ENCODE results near the gene OPCML. TPM values are rescaled to one million over a fixed set of nuclear protein-coding genes. Genes with fewer than 3 reads are reported as not detected.

The OPCML gene
- total RNA-seq, 1 experiment from 2014 or later, result 0.10 TPM

DNA sequence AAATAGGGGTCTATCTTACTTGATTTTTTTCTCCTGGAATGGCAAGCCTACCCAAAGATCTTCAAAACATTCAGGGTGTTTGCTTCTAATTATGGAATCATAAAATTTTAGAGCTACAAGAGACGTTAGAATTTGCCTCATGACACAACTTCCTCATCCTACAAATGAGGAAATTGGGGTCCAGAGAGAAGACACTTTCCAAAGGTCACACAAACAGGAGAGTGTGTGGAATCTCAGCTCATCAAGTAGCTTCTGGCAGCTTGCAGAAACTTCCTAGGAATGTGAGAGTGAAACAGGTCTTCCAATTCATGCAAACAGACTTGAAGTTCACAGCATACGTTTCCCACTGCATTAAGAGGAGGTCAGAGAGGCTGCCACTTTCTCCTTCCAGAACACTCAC is 976.0 kb downstream of the OPCML start:
- no peak for DNase-seq (ENCODE audit: extremely low read depth, low read depth)

DNA sequence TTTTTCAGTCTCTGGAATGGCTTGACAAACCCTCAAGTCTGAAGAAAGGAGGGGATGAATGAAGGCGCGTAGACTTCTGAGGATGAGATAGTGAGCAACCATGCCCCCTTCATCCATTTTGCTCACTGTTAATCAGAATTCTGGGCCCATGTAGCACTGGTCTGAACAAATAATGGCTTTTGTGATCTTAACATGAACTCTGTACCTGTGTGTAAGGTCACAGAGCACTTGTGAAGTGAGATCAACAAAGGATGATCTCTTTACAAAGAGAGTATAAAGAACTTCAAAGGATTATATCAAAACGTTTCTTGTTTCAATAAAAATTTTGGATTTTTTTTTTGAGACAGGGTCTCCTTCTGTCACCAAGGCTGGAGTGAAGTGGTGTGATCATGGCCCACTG is 976.7 kb downstream of the OPCML start:
- DNase-seq (ENCODE audit: extremely low read depth, low read depth), result no peak

DNA sequence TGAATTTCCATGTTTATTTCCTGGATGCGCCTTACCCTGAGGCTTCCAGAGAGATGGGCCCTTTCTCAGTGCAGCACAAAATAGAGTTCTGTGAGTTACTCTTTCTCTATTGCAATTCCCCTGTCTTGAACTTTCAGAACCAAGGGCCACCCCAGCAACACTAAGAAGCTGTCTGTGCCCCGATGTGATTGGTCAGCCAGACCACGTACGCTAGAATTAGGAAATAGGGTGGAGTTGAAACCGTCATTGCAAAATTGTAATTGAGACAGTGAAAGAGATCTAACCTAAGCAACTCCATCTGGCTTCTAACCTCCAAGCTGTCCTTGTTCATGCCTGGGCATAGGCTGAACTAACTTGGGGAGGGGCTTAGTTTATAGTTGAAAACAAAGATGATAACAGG is 981.3 kb downstream of the OPCML start:
- DNase-seq (ENCODE audit: extremely low read depth, low read depth), result no peak

DNA sequence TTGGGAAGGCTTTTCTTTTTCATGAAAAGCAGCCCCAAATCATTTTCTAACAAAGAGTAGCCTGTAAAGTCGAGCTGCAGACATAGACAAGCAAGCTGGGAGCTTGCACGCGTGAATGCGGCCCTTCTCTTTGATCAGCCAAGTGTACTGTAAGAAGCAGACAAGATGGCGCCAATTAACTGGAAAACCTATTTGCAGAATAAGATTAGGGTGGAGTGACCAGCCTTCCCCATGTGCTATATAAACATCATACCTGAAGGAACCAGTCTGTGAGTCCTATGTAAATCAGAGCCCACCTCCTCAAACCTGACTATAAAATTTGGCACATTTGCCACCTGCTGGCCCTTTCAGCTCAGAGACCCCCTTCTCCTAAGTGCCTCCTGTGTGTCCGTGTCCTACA is 982.7 kb downstream of the OPCML start:
- DNase-seq (ENCODE audit: extremely low read depth, low read depth), result no peak

DNA sequence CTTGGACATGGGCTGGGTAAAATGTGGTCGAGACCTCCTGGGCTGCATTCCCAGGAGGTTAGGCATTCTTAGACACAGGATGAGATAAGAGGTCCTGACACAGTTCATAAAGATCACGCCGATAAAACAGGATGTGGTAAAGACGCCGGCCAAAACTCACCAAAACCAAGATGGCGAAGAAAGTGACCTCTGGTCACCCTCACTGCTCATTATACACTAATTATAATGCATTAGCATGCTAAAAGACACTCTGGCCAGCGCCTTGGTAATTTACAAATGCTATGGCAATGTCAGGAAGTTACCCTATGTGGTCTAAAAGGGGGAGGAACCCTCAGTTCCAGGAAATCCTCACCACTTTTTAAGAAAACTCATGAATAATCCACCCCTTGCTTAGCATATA is 983.3 kb downstream of the OPCML start:
- no peak for DNase-seq (ENCODE audit: extremely low read depth, low read depth)

DNA sequence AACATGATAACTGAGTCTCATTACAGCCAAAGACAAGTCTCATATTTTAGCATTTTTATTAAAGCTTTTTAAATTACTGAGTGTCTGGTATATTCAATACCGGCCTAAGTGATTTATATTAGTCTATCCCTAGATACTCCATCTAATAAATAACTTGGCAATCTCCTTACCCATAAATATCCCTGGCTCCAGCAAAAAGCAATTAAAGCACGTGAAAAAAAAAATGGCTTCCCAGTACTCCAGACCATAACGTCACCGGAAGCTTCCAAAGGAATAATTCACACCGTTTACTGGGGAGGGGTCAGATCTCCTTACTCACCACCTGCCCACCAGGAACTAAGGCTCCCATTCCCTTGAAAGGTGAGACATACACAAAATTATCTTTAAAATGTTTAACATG is 988.3 kb downstream of the OPCML start:
- no peak for DNase-seq (ENCODE audit: extremely low read depth, low read depth)

DNA sequence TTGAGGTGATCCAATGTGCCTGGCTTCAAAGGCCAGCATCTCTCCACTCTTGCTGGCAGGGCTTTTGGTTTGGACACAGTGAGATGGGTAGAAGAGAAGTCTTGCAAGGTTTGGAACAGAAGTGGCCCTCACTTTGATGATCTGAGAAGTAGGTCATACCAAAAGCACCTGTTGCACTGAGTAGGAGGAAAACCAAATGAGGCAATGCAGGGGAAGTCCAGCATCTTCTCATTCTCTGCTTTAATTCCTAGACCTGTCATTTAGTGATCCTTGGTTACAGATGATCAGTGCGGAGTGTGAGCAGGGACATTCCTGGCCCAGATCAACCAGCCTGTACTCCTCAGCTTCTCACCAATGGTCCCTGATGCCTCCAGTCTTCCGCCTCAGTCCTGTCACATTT is 990.5 kb downstream of the OPCML start:
- DNase-seq (ENCODE audit: extremely low read depth, low read depth), result no peak

DNA sequence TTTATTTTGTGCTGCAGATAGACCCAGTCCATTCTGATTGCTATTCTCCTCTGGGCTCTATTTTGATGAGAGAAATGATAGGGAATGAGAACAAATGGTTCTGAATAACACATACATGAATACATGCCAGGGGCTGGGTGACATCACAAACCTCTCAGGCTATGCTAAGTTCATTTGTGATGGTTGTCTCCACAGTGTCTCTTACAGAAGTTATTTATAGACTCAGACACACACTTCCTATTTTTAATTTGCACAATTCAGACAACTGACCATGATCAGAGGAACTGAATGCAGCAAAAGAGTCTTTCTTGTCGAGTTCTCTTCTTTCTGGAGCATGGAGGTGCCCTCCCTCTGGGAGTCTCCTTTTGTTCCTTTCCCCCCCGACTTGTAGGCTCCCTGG is 991.7 kb downstream of the OPCML start:
- DNase-seq (ENCODE audit: extremely low read depth, low read depth), result no peak

DNA sequence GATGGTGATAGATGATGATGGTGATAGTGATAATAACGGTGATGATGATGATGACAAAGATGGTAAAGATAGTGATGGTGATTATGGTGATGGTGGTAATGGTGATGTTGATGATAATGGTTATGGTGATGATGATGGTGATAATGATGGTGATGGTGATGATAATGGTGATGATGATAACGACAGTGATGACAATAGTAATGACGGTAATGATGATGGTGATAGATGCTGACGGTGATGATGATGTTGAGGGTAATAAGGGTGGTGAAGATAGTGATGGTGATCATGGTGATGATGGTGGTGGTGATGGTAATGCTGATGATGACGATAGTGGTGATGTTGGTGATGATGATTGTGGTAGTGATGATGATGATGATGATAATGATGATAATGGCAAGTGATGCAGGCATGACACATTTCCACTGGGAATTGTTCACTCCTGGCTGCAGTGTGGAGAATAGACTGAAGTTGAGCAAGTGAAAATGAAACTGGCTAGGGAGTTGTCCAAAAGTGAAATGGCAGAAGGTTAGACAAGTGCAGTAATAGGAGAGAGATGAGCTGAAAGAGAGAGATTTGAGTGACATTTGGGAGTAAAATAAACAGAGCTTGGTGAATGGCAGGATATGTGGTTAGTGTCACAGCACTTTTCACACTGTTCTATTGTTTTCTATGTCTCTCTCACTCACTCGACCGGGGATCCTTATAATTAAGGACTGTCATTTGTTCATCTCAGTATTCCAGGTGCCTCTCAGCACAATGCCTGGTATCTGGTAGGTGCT is 992.5 kb downstream of the OPCML start:
- no peak for DNase-seq (ENCODE audit: extremely low read depth, low read depth)

DNA sequence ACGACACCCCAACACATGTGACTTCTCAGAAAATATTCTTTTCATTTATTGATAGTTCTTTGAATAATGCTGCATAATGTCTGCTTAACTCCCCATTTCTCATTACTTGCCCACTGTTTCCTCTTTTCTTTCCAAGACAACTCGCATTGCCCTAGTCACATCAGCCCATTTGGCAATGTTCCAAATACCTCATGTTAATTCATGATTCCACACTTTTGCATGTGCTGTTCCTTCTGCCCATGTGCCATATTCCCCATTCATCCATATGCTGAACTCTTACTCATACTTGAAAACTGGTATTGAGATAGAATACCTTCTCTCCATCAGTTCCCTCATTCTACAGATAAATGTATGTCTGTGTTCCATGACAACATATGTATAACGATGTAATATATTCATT is 993.7 kb downstream of the OPCML start:
- no peak for DNase-seq (ENCODE audit: extremely low read depth, low read depth)

DNA sequence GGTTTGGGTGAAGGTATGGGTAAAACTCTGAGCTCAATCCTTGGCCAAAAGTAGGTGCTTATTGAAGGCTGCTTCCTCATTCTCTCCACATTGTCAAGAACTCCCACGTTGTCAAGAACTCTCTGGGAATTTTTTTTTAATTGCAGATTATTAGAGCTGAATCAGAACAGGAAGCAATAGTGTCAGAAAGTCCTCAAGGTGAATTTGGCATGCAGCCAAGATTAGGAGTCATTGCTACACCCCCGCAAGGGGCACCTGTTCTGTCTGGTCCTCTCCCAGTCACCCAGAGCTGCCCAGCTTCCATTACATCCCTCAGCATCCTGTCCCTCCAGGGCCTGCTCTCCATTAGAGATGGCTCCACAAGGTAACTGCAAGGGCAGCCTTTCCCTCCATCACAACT is 996.5 kb downstream of the OPCML start:
- no peak for DNase-seq (ENCODE audit: extremely low read depth, low read depth)

DNA sequence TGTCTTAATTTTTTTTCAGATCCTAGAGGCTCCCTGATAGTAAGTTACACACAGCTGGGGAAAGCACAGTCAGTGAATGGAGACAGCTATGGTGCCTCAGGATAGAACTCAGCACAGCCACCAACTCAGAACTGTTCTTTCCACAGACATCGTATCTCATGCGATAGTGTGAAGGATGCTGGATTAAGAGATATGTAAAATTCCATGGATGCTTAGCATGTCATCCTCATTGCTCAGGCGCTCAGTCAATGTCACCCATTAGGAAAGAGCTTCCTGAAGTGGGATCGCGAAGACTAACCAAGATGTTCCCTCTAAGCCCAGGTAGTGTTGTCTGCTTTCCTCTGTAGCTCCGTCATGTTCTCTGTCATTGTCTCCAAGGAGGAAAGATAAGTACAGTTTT is 1000.4 kb downstream of the OPCML start:
- no peak for DNase-seq (ENCODE audit: extremely low read depth, low read depth)

DNA sequence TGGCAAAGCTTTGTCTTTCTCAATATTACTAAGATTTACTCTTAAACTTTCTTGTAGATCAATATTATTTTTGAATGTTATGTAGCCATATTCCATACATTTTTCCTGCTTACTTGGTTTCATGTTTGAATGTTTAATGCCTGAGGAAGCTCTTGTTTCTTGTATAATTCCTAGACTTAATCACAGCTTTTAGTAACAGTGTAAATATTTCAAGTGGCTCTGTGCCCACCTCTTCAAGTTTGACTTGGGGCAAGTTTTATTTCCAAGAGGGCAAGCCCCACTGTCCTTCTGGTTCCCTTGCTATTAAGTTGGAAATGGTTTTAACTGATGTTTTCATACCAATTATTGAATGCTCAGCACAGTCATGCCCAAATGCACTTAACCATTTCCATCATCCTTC is 1004.1 kb downstream of the OPCML start:
- no peak for DNase-seq (ENCODE audit: extremely low read depth, low read depth)

DNA sequence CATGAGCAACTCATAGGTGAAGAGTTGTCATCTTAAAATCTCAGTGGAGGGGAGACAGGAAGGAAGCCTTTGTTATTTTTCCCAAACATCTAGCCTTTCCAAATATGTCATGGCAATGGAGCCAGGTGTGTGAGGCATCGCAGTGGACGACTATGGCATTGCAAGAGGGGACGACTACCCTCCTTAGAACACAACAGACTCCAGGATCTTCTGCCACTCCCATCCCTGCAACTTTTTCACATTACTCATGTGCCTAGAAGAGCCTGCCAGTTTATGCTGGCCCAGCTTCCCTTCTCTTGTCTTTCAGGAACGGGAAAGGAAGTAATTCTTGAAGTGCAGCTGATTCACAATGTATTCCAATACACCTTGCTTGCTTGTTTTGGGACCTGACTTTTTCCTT is 1008.4 kb downstream of the OPCML start:
- no peak for DNase-seq (ENCODE audit: extremely low read depth, low read depth)

DNA sequence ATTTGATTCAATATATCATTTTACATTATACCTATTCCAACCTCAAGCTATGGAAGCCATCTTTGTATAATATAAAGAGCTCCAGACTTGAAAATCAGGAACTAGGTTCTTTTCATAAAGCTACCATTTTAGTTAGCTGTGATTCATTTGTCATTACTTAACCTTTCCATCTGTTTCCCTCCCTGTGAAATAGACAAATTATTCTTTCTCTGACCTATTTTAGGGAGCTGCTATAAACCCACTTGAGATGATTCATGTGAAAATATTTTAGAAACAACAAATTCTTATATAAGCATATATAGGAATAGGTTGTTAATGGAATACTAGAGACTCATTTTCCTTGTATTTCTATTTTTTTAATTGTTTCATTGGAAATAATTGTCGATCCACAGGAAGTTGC is 1012.1 kb downstream of the OPCML start:
- no peak for DNase-seq (ENCODE audit: extremely low read depth, low read depth)

DNA sequence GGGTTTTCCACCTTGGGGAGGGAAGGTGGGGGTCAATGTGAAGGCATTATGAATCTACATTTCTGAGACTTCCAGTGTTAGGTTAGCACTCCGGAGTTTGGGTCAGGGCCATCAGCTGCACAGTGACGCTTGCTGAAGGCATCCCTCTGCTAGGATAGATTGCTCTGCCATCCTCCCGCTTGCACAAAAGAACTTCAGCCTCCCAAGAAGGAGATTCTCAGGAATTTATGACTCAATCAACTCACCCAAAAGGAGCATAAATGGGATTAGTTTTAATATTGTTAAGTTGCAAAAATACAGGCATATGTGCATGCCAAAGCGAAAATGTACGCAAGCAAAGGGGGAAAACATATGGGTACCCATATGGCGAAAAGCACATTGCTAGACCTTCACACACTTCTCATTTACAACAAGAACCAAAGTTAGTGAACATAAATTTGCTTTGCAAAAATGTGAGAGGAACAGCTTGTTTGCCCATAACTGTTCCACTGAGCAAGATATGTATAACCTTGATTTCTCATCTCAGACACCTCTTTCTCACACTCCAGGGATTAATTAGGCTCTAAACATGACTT is 1013.0 kb downstream of the OPCML start:
- no peak for DNase-seq (ENCODE audit: extremely low read depth, low read depth)

DNA sequence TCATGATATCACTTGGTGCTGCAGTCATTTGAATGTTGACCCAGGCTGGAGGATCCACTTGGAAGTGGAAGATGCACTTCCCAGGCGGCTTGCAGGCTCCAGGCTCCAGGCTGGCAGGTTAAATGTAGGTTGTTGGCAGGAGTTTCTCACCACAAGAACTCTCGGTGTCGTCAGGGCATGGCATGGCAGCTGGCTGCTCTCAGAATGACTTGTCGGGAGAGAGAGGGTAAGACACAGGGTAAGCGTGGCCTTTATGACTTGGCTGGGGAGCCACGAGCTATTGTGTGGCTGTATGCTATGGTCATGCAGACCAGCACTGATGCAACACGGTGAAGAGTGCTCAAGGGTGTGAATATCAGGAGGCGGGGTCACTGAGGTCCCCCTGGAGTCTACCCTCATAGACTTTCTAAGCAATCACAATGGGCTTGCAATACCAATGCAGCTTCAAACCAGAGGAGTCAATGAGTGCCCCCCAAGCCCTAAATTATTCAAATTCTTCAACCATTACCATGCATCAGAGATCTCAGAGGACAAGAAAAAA is 1027.7 kb downstream of the OPCML start:
- DNase-seq (ENCODE audit: extremely low read depth, low read depth), result no peak

DNA sequence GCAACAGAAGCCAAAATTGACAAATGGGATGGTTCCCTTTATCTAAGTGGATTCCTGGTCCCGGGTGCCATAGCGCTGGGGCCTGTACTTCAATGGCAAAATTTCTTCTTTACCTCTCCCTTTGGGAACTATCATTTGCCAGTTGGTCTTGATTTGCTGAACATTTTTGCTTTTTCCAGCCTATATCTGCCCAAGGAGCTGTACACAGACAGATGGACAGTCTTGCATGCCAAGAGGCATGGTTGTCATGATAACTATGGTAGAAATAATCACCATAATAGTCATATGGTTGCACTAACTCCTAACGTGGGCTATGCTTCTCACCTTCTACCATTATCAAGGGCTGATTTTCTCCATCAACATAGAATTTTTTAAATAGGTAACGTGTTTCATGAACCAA is 1030.9 kb downstream of the OPCML start:
- DNase-seq (ENCODE audit: extremely low read depth, low read depth), result no peak

DNA sequence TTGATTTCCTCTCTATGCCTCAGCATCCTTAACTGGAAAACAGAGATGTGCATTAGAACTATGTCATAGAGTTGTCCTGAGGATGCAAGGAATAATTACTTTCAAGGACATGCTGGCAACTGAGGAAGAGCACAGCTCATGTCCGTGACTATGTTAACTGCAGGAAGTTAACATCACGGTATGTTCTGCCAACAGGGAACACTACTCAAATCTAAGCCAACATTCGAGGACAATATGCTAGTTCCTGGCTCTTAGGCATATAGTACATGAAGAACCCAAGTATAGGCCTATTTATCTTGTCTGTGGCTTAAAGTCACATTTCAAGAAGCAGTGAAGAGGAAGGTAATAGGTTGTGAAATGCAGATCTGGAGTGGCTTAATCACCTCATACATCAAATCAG is 1032.6 kb downstream of the OPCML start:
- no peak for DNase-seq (ENCODE audit: extremely low read depth, low read depth)

DNA sequence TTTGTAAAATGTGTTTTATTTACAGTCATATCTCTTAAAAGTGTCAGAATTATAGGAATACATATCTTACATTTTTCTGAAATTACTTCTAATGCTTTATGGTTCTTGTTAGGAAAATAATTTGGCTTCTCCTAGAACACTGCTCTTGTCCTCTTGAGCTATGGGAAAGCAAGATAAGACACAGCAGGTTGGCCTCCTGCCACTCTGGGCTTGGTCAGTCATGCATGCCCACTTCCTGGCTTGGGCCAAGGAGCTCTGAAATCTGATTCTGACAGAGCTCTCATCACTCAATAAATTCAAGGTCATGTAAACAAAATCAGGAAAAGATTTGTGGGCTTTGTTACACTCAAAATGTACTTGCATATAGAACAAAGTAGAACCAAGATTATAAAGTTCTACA is 1036.0 kb downstream of the OPCML start:
- DNase-seq (ENCODE audit: extremely low read depth, low read depth), result no peak

DNA sequence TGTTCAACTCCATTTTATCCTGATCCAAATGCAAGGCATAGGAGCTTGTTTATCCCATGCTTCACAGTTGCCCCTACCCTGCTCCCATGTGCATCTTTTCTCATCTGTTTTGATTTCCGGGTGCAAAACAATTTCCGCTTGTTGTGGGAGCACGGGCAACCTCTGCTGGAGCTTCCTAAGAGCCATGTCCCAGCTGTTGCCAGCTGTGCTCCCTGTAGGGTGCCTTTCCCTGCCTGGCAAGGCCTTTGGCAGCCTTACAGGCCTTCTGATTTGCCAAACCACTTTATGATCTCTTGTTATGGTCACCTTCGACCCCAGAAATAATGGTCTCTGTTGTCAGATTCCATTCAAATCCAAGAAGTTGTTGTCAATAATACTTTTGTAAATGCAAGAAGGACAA is 1038.5 kb downstream of the OPCML start:
- no peak for DNase-seq (ENCODE audit: extremely low read depth, low read depth)

DNA sequence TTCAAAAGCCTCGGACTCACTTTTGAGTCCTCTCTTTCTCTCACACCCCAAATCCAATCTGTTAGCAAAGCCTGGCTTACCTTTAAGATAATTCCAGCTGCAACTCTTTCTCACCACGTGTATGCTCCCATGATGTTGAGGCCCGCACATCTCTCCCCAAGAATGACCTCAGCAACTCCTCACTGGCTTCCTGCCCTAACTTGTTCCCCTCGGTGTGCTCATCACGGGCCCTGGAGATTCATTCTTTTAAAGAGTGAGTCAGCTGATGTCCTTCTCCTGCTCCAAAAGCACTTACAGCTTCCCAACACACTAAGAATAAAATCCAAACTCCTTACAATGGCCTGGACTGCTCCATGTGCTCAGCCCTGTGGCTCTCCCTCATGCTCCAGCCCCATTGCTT is 1041.3 kb downstream of the OPCML start:
- DNase-seq (ENCODE audit: extremely low read depth, low read depth), result no peak

DNA sequence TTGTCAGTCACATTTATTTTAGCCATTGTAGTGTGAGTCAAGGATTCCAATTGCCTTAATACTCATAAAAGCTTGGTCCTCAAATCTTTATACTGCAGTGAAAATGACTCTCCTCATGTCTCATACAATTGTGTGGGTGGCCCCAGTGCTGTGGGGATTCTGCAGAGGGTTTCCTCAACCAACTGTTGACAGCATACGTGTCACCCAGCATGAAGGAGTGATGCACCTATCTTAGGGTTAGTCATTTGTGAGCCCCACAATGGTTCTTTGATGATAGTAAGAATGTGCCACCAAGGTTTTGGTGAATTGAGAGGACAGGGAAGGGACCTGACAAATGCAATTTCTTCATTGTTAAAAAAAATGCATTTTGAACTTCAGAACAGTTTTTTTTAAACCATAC is 1046.2 kb downstream of the OPCML start:
- DNase-seq (ENCODE audit: extremely low read depth, low read depth), result no peak
